Measurements from ENCODE around the gene SOX6.
"Not testable (repeated sequence)": the region's sequence is repeated elsewhere in the genome, so short reads cannot be mapped to it uniquely, and the experiment has no call there.

The SOX6 gene

DNA sequence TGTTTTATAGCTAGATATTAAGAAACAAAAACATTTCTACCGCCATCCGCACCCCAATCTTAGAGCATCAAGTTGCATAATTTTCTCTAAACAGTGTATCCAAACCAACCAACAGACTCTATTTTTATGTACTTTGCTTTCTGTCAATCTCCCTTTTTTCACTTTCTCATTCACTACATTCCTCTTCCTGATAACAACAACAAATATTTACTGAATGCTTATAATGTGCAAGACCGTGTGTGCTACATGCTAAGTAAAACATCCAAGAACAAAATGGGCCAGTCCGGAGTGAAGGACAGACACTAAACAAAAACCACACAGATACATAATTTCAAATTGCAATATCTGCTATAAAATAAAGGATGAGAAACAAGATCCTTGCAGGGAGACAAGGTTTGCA lies 38.6 kb upstream of the SOX6 start:
- Histone ChIP-seq H3K36me3 (ENCODE audit: control insufficient read depth in 4 of 4, insufficient read depth in 4 of 4, low read length in 3 of 4) (no peaks in the 10 kb centered on the region), H3K4me3 (ENCODE audit: control insufficient read depth in 1 of 7, extremely low read depth in 1 of 7, insufficient read depth in 4 of 7, low read depth in 2 of 7, low read length in 6 of 7) (no peak overlapping the region), H3K4me1 (ENCODE audit: control extremely low read depth in 1 of 4, control insufficient read depth in 4 of 4, insufficient read depth in 4 of 4, low read length in 3 of 4) (no peaks in the 10 kb centered on the region), H3K27me3 (replicated peaks in 2 of 5; ENCODE audit: control insufficient read depth in 4 of 5, insufficient read depth in 5 of 5, low read length in 4 of 5) (no peaks in the 10 kb centered on the region), H3K27ac (ENCODE audit: insufficient read depth in 1 of 2, low read depth in 1 of 2, low read length in 2 of 2, poor library complexity in 1 of 2, severe bottlenecking in 2 of 2) (no peak overlapping the region), H3K9me3 (ENCODE audit: control extremely low read depth in 1 of 5, control insufficient read depth in 4 of 5, insufficient read depth in 2 of 5, low read depth in 1 of 5, low read length in 4 of 5) (no peaks in the 10 kb centered on the region)
- no peak for DNase-seq
- no CpG with 5 or more reads among the region's 4 CpGs for WGBS (ENCODE audit: insufficient coverage)
- ChIA-PET CTCF (interaction anchor here (1.0 kb wide), 1 partner anchor 29 kb away, joined by 3 read pairs; no protein-coding TSS in a partner anchor), POLR2A (no interaction called here)

DNA sequence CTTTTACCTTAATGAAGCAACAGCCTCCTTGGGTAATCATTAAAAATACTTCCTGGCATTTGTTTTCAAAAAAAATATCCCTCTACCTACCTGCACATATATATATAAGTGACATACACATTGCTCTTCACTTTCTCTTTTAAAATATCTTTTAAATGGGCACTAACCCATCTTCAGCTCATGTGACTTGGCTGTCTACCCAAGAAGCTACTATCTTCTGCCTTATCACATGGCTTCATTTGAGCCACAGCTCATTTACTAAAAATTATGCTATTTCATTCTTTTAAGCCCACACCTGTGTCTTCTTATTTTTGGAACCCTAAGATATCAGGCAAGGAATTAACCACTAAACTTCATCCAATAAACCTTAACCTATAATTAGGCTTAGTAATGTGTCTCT lies 37.0 kb upstream of the SOX6 start:
- no peaks in the 10 kb centered on the region for H3K27me3 ChIP-seq (replicated peaks in 2 of 5; ENCODE audit: control insufficient read depth in 4 of 5, insufficient read depth in 5 of 5, low read length in 4 of 5)
- no peaks in the 10 kb centered on the region for H3K4me1 ChIP-seq (ENCODE audit: control extremely low read depth in 1 of 4, control insufficient read depth in 4 of 4, insufficient read depth in 4 of 4, low read length in 3 of 4)
- no peaks in the 10 kb centered on the region for H3K9me3 ChIP-seq (ENCODE audit: control extremely low read depth in 1 of 5, control insufficient read depth in 4 of 5, insufficient read depth in 2 of 5, low read depth in 1 of 5, low read length in 4 of 5)
- no peaks in the 10 kb centered on the region for H3K36me3 ChIP-seq (ENCODE audit: control insufficient read depth in 4 of 4, insufficient read depth in 4 of 4, low read length in 3 of 4)
- ChIA-PET POLR2A (no interaction called here), CTCF (no interaction called here)
- H3K27ac ChIP-seq (ENCODE audit: insufficient read depth in 1 of 2, low read depth in 1 of 2, low read length in 2 of 2, poor library complexity in 1 of 2, severe bottlenecking in 2 of 2), result no peak overlapping the region
- no peak overlapping the region for H3K4me3 ChIP-seq (ENCODE audit: control insufficient read depth in 1 of 7, extremely low read depth in 1 of 7, insufficient read depth in 4 of 7, low read depth in 2 of 7, low read length in 6 of 7)
- no peak for DNase-seq

DNA sequence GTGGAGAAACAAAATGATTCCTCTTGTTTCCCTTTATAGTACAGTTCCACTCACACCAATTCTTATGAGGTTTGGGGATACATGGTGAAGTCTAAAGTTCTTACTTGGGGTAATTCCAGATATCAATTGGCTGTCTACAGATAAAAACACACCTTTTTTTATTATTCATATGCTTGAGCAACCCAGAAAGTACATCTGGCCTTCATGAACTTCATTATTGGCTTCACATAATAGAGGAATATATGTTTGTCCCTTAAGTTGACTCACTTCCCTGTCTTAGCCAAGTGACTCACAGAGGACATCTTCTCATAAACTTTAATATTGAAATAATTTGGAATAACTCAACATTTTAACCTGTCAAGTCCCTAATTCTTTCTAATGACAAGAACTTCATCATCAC lies 36.3 kb upstream of the SOX6 start:
- H3K4me3 ChIP-seq (ENCODE audit: control insufficient read depth in 1 of 7, extremely low read depth in 1 of 7, insufficient read depth in 4 of 7, low read depth in 2 of 7, low read length in 6 of 7), result no peak overlapping the region
- H3K4me1 ChIP-seq (ENCODE audit: control extremely low read depth in 1 of 4, control insufficient read depth in 4 of 4, insufficient read depth in 4 of 4, low read length in 3 of 4), result no peaks in the 10 kb centered on the region
- ChIA-PET CTCF (no interaction called here), POLR2A (no interaction called here)
- H3K36me3 ChIP-seq (ENCODE audit: control insufficient read depth in 4 of 4, insufficient read depth in 4 of 4, low read length in 3 of 4), result no peaks in the 10 kb centered on the region
- H3K27me3 ChIP-seq (replicated peaks in 2 of 5; ENCODE audit: control insufficient read depth in 4 of 5, insufficient read depth in 5 of 5, low read length in 4 of 5), result no peaks in the 10 kb centered on the region
- no peak overlapping the region for H3K27ac ChIP-seq (ENCODE audit: insufficient read depth in 1 of 2, low read depth in 1 of 2, low read length in 2 of 2, poor library complexity in 1 of 2, severe bottlenecking in 2 of 2)
- no peaks in the 10 kb centered on the region for H3K9me3 ChIP-seq (ENCODE audit: control extremely low read depth in 1 of 5, control insufficient read depth in 4 of 5, insufficient read depth in 2 of 5, low read depth in 1 of 5, low read length in 4 of 5)
- no peak for DNase-seq

DNA sequence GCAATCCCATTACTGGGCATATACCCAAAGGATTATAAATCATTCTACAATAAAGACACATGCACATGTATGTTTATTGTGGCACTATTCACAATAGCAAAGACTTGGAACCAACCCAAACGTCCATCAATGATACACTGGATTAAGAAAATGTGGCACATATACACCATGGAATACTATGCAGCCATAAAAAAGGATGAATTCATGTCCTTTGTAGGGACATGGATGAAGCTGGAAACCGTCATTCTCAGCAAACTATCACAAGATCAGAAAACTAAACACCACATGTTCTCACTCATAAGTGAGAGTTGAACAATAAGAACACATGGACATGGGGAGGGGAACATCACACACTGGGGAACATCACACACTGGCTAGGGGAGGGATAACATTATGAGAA lies 34.5 kb upstream of the SOX6 start:
- WGBS (ENCODE audit: insufficient coverage), result no CpG with 5 or more reads among the region's 2 CpGs
- H3K27me3 ChIP-seq (replicated peaks in 2 of 5; ENCODE audit: control insufficient read depth in 4 of 5, insufficient read depth in 5 of 5, low read length in 4 of 5); H3K4me3 ChIP-seq (ENCODE audit: control insufficient read depth in 1 of 7, extremely low read depth in 1 of 7, insufficient read depth in 4 of 7, low read depth in 2 of 7, low read length in 6 of 7); H3K27ac ChIP-seq (ENCODE audit: insufficient read depth in 1 of 2, low read depth in 1 of 2, low read length in 2 of 2, poor library complexity in 1 of 2, severe bottlenecking in 2 of 2); DNase-seq; CTCF ChIA-PET; H3K36me3 ChIP-seq (ENCODE audit: control insufficient read depth in 4 of 4, insufficient read depth in 4 of 4, low read length in 3 of 4); H3K4me1 ChIP-seq (ENCODE audit: control extremely low read depth in 1 of 4, control insufficient read depth in 4 of 4, insufficient read depth in 4 of 4, low read length in 3 of 4); H3K9me3 ChIP-seq (ENCODE audit: control extremely low read depth in 1 of 5, control insufficient read depth in 4 of 5, insufficient read depth in 2 of 5, low read depth in 1 of 5, low read length in 4 of 5); POLR2A ChIA-PET: not testable (repeated sequence)

DNA sequence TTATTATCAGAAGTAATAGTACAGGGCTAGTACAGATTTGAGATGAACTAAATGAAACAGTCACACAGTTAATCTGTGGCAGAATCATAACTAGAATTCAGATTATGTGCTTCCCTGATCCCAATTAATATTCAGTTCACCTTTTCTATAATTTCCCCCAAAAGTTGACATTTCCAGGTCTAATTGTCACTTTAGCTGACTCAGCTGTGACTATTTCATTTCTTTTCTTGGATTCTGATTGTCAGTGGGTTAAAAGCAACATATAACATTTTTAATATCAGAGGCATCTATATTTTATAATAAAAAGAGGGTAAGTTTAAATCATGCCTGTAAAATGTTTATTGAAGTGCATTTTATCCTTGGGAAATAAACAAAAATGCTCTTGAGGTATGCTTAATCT lies 28.8 kb upstream of the SOX6 start:
- CTCF ChIA-PET, result no interaction called here
- no peak overlapping the region for H3K27ac ChIP-seq (ENCODE audit: insufficient read depth in 1 of 2, low read depth in 1 of 2, low read length in 2 of 2, poor library complexity in 1 of 2, severe bottlenecking in 2 of 2)
- no peaks in the 10 kb centered on the region for H3K36me3 ChIP-seq (ENCODE audit: control insufficient read depth in 4 of 4, insufficient read depth in 4 of 4, low read length in 3 of 4)
- no peaks in the 10 kb centered on the region for H3K4me1 ChIP-seq (ENCODE audit: control extremely low read depth in 1 of 4, control insufficient read depth in 4 of 4, insufficient read depth in 4 of 4, low read length in 3 of 4)
- no peak overlapping the region for H3K4me3 ChIP-seq (ENCODE audit: control insufficient read depth in 1 of 7, extremely low read depth in 1 of 7, insufficient read depth in 4 of 7, low read depth in 2 of 7, low read length in 6 of 7)
- DNase-seq, result no peak
- POLR2A ChIA-PET, result no interaction called here
- H3K9me3 ChIP-seq (ENCODE audit: control extremely low read depth in 1 of 5, control insufficient read depth in 4 of 5, insufficient read depth in 2 of 5, low read depth in 1 of 5, low read length in 4 of 5), result no peaks in the 10 kb centered on the region
- H3K27me3 ChIP-seq (replicated peaks in 2 of 5; ENCODE audit: control insufficient read depth in 4 of 5, insufficient read depth in 5 of 5, low read length in 4 of 5), result no peaks in the 10 kb centered on the region

GRCh38 chr11:16382638-16383380 lies 26.5 kb upstream of the SOX6 start:
- CTCF ChIA-PET, result no interaction called here

DNA sequence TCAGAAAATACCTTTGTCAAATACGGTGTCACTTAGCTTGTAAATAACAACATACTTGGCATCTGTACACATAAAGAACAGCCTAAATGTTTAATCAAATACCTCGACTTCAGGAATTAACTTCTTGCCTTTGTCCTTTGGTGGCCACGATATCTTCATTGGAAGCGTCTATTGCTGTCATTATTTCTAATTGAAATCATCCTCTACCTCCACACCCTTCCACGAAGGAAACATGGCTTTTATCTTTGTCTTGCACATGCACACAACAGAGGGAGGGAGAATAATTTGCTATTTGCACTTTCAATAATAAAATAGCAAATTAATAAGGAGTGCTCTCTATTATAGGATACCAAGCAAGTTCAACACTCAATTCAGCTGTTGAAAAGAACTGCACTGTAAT lies 25.8 kb upstream of the SOX6 start:
- ChIA-PET CTCF (no interaction called here), POLR2A (no interaction called here)
- Histone ChIP-seq H3K4me3 (ENCODE audit: control insufficient read depth in 1 of 7, extremely low read depth in 1 of 7, insufficient read depth in 4 of 7, low read depth in 2 of 7, low read length in 6 of 7) (no peak overlapping the region), H3K27me3 (replicated peaks in 2 of 5; ENCODE audit: control insufficient read depth in 4 of 5, insufficient read depth in 5 of 5, low read length in 4 of 5) (no peaks in the 10 kb centered on the region), H3K36me3 (ENCODE audit: control insufficient read depth in 4 of 4, insufficient read depth in 4 of 4, low read length in 3 of 4) (no peaks in the 10 kb centered on the region), H3K9me3 (ENCODE audit: control extremely low read depth in 1 of 5, control insufficient read depth in 4 of 5, insufficient read depth in 2 of 5, low read depth in 1 of 5, low read length in 4 of 5) (no peaks in the 10 kb centered on the region), H3K4me1 (ENCODE audit: control extremely low read depth in 1 of 4, control insufficient read depth in 4 of 4, insufficient read depth in 4 of 4, low read length in 3 of 4) (no peaks in the 10 kb centered on the region), H3K27ac (ENCODE audit: insufficient read depth in 1 of 2, low read depth in 1 of 2, low read length in 2 of 2, poor library complexity in 1 of 2, severe bottlenecking in 2 of 2) (no peak overlapping the region)
- WGBS (ENCODE audit: insufficient coverage), result 85% methylated on average over 4 of the region's 5 CpGs
- no peak for DNase-seq

More at GRCh38 chr11:16382638-16383380, 26.5 kb upstream of the SOX6 start:
- Histone ChIP-seq H3K27ac (ENCODE audit: insufficient read depth in 1 of 2, low read depth in 1 of 2, low read length in 2 of 2, poor library complexity in 1 of 2, severe bottlenecking in 2 of 2) (no peak overlapping the region), H3K4me3 (ENCODE audit: control insufficient read depth in 1 of 7, extremely low read depth in 1 of 7, insufficient read depth in 4 of 7, low read depth in 2 of 7, low read length in 6 of 7) (no peak overlapping the region), H3K27me3 (replicated peaks in 2 of 5; ENCODE audit: control insufficient read depth in 4 of 5, insufficient read depth in 5 of 5, low read length in 4 of 5) (no peaks in the 10 kb centered on the region), H3K9me3 (ENCODE audit: control extremely low read depth in 1 of 5, control insufficient read depth in 4 of 5, insufficient read depth in 2 of 5, low read depth in 1 of 5, low read length in 4 of 5) (no peaks in the 10 kb centered on the region), H3K36me3 (ENCODE audit: control insufficient read depth in 4 of 4, insufficient read depth in 4 of 4, low read length in 3 of 4) (no peaks in the 10 kb centered on the region), H3K4me1 (ENCODE audit: control extremely low read depth in 1 of 4, control insufficient read depth in 4 of 4, insufficient read depth in 4 of 4, low read length in 3 of 4) (no peaks in the 10 kb centered on the region)
- no CpG with 5 or more reads among the region's 2 CpGs for WGBS (ENCODE audit: insufficient coverage)
- DNase-seq, result no peak
- POLR2A ChIA-PET, result no interaction called here
